Stimulated activated CD4-positive, alpha-beta T cell treated with anti-CD3 and anti-CD28 coated beads, Interleukin-2, amount 100 ng/mL, for 48 hours (primary cell): ENCODE measurements around the gene CD22.
"Not testable (repeated sequence)": the region's sequence is repeated elsewhere in the genome, so short reads cannot be mapped to it uniquely, and the experiment has no call there.

Experiments used
- DNase-seq, 2 donors: peaks; one replicate each; pipeline ENCODE4 v3.0.0-alpha.2; 2020

Gene CD22

GRCh38 chr19:35345671-35346111, 16.7 kb downstream of the CD22 start:
- no peak for DNase-seq

- peak; percentile 56 to 62 for DNase-seq
Measured at GRCh38 chr19:35346193-35347052, 17.4 kb downstream of the CD22 start.

- DNase-seq = peak; percentile 37 to 55
Measured at GRCh38 chr19:35347171-35347929, 18.4 kb downstream of the CD22 start, which contains the start of gene FFAR1. TSS of gene FFAR1 (plus strand) at chr19:35347902. CDS start at chr19:35351552, 3,650 bp downstream.

GRCh38 chr19:35347930-35348298, 18.9 kb downstream of the CD22 start:
- DNase-seq = no peak

GRCh38 chr19:35348911-35349611, 20.1 kb downstream of the CD22 start:
- no peak for DNase-seq

DNA sequence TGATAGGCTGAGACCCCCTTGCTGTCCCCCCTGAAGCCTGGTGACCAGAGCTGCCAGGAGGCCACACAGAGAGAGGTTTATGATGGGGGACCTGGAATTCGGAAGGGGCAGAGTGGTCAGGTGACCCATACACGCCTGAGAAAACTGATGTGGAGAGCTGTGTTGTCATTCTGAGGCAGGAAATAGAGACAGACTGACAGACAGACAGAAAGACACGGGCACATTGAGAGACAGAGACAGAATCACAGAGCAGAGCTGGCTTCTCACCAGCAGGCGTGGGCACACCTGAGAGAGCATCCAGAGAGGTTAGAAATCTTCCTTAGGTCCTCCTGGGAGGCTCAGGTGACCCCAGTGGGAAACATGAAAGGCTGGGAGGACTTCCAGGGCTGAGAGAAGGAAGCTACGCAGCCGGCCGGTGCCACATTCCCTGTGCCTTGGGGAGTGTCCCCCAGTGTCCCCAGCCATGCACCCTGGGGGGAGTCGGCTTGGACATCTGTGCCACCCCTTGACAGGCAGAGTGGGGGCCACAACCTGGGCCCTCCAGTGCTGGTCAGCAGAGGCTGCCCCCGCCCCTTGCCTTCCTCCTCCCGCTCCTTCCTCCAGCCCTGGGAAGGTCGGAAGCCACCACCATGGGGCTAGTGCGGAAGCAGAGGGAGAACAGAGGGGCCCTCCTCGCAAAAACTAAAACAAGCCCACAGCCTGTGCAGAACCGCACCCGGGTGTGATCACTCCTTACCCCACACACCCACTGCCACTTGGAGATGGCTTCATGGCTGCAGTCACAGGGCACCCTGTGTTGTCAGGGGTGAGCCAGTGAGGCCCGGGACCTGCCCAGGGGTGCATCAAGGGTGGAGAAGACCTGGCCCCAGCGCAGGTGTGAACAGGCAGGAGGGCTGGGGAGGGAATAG, 20.9 kb downstream of the CD22 start:
- no peak for DNase-seq

DNA sequence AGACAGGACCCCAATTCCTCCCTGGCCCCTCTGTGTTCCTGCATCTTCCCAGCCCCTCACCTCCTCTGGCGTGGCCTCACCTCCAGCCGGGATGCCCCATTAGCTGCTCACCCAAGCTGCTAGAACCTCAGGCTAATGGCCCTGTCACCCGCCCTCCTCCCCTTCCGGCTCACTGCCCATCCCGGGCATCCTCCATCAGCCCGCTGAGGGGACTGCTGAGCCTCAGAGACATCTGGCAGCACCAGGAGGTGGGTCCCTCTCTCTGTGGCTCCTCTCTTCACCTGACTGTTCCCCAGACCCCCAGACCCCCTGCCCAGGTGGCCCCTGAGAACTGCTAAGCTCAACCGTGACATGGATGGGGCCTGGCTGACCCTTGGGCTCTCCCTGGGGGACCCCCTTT, 21.6 kb downstream of the CD22 start:
- DNase-seq = no peak

DNA sequence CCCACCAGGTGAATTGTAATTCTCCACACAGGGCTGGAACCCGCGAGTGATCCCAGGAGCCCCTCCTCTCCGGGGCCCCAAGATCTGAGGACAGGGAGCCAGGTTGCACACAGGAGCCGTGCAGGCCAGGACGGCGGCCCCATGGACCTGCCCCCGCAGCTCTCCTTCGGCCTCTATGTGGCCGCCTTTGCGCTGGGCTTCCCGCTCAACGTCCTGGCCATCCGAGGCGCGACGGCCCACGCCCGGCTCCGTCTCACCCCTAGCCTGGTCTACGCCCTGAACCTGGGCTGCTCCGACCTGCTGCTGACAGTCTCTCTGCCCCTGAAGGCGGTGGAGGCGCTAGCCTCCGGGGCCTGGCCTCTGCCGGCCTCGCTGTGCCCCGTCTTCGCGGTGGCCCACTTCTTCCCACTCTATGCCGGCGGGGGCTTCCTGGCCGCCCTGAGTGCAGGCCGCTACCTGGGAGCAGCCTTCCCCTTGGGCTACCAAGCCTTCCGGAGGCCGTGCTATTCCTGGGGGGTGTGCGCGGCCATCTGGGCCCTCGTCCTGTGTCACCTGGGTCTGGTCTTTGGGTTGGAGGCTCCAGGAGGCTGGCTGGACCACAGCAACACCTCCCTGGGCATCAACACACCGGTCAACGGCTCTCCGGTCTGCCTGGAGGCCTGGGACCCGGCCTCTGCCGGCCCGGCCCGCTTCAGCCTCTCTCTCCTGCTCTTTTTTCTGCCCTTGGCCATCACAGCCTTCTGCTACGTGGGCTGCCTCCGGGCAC, 22.6 kb downstream of the CD22 start:
- no peak for DNase-seq

- DNase-seq = no peak
Measured at GRCh38 chr19:35352177-35352447, 23.1 kb downstream of the CD22 start.

- DNase-seq = peak; percentile 69 to 76
Measured at GRCh38 chr19:35352448-35353304, 23.7 kb downstream of the CD22 start.

DNA sequence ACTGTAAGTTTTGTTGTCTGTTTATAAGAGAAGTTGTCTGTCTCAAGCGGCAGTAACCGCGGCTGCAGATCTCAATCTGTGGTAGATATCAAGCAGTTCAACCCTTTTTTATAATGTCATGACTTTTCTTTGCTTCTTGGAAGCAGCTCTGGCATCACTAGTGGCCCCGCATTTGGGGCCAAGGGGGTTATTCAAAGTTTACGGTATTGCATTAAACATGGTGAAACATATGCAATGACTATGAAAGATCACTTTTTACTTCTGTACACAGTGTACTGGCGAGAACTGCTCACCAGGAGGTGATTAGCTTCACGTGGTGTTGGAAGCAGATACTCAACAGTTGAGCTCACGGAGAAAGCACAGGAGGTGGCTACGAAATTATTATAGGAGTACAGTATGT, 24.6 kb downstream of the CD22 start:
- no peak for DNase-seq

GRCh38 chr19:35354898-35355297, 25.9 kb downstream of the CD22 start:
- DNase-seq = no peak

DNA sequence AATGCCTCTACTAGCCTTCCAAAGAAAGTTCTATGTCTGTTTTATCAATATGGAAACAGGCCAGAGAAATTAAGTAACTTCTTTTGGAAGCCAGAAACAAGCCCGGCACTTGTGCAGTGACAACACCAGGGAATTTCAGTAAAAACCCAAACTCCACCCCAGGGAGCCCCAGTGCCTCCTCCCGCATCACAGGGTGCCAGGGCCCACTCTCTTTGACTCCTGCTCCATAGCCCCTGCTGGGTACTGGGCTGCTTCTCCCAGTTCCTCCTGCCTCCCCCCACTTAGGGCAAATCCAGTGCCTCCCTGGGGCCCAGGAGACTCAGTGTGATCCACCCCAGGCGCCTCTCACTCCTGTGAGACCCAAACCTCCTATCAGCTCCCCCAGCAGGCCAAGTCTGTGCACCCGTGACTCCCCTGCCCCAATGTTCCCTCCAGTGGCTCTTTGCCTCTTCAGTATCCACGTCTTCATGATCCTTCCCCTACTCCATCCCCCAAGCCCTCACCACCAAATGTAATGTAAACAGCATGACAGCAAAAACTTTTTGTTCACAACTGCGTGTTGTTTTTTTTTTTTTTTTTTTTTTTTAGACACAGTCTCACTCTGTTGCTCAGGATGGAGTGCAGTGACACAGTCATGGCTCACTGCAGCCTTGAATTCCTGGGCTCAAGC, 26.9 kb downstream of the CD22 start:
- DNase-seq = no peak

- DNase-seq = no peak
Measured at GRCh38 chr19:35357867-35358573, 29.0 kb downstream of the CD22 start, which contains the start of gene FFAR3. TSS of gene FFAR3 (plus strand) at chr19:35358460. CDS start at chr19:35358891, 431 bp downstream.

GRCh38 chr19:35358834-35359233, 29.8 kb downstream of the CD22 start:
- DNase-seq = not testable (repeated sequence)

DNA sequence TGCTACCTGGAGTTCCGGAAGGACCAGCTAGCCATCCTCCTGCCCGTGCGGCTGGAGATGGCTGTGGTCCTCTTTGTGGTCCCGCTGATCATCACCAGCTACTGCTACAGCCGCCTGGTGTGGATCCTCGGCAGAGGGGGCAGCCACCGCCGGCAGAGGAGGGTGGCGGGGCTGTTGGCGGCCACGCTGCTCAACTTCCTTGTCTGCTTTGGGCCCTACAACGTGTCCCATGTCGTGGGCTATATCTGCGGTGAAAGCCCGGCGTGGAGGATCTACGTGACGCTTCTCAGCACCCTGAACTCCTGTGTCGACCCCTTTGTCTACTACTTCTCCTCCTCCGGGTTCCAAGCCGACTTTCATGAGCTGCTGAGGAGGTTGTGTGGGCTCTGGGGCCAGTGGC, 30.4 kb downstream of the CD22 start:
- not testable (repeated sequence) for DNase-seq

- not testable (repeated sequence) for DNase-seq
Measured at GRCh38 chr19:35360081-35360480, 31.1 kb downstream of the CD22 start.

DNA sequence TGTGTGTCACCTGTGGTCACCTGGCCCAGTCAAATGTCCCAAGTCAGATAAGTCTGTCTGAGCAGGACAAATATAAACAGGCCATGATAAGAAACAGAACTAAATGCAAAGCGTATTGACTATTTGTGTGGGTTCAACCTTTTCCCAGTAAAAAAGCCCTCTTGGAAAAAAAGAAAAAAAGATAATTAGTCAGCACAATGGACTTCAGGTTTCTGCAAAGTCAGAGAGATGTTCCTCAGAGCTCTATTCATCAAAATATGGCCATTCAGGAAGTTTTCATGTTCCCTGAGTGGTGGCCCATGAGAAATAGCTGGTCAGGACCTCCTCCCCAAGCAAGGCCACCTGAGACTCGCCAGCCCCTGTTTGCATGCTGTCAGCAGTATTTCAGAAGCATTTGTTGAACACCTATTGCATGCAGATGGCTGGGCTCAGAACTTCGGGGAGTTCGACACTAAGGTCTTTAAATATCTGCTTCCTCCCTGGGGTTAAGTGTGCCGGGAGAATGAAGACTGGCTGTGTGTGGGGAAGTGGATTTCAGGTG, 32.0 kb downstream of the CD22 start:
- DNase-seq = no peak
